ENCODE data around the gene GPATCH8. TPM values are rescaled to one million over a fixed set of nuclear protein-coding genes. Genes with fewer than 3 reads are reported as not detected.

Gene GPATCH8
- polyA plus RNA-seq, 1 of the 3 experiments (the other 2 are of a cell fraction) = 12.7 TPM

DNA sequence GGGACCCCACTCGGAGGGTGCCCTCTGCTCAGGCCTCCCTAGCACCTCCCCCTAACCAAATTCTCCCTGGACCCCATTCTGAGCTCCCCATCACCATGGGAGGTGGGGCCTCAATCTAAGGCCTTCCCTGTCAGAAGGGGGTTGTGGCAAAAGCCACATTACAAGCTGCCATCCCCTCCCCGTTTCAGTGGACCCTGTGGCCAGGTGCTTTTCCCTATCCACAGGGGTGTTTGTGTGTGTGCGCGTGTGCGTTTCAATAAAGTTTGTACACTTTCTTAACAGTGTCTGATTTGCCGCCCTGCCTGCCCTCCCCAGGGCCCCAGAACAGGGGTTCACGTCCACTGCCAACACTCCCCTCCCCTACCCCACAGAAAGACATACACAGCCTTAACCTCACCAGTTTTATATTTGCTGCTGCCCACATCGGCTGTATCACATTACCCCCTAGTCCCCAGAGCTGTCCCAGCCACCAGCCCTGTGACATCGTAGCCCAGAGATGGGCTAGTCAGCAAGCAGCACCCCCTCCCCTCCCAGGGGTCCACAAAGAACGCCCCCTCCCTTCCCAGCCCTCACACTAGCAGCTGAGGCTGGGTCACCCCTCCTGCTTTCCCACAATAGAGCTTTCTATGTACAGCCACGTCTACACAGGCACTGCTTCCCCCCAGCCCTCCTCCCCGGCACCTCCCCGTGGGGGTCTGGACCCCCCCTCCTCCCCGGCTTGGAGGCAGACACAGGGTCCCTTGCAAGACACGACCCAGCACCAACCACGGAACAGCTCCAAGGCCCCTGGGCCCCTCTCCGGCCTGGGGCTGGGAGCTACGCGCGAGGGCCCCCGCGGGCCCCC lies 150.2 kb downstream of the GPATCH8 start (continued):
- no peak for TF ChIP-seq REST (IDR thresholded peaks at IDR 0.05; ENCODE audit: low read depth, low read length)
- TF ChIP-seq TAF1 (IDR thresholded peaks at IDR 0.05; ENCODE audit: borderline replicate concordance, low read depth, low read length) = no peak
- TF ChIP-seq EZH2phosphoT487 (IDR thresholded peaks at IDR 0.05; ENCODE audit: borderline replicate concordance, low read depth) = no peak
- no peak for TF ChIP-seq TEAD4 (IDR thresholded peaks at IDR 0.05; ENCODE audit: borderline replicate concordance, insufficient read depth)
- no peak for TF ChIP-seq JUND (IDR thresholded peaks at IDR 0.05)

DNA sequence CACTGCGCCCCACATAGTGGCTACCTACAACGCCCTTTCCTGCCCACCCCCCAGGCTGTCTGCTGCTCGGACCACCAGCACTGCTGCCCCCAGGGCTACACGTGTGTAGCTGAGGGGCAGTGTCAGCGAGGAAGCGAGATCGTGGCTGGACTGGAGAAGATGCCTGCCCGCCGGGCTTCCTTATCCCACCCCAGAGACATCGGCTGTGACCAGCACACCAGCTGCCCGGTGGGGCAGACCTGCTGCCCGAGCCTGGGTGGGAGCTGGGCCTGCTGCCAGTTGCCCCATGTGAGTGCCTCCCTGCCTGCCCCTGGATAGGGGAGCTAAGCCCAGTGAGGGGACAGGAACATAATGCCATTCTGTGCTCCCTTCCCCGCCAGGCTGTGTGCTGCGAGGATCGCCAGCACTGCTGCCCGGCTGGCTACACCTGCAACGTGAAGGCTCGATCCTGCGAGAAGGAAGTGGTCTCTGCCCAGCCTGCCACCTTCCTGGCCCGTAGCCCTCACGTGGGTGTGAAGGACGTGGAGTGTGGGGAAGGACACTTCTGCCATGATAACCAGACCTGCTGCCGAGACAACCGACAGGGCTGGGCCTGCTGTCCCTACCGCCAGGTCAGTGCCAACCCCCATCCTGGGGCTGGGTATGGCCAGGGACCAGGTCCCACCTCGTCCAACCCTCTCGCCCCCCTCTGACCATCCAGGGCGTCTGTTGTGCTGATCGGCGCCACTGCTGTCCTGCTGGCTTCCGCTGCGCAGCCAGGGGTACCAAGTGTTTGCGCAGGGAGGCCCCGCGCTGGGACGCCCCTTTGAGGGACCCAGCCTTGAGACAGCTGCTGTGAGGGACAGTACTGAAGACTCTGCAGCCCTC lies 151.0 kb downstream of the GPATCH8 start:
- peak; percentile 32 for DNase-seq
- Histone ChIP-seq H3K36me3 (replicated peaks in 1 of 2; ENCODE audit: control insufficient read depth in 1 of 2, insufficient read depth in 2 of 2, low read length in 1 of 2) (peaks cover 0 to 35% of the 10 kb centered on the region in 2 experiments), H4K20me1 (ENCODE audit: insufficient read depth) (peaks cover 7% of the 10 kb centered on the region; the same call in 1 of the 2 replicates), H2AFZ (ENCODE audit: low read depth) (no peak overlapping the region), H3K27ac (ENCODE audit: low read depth in 2 of 2, low read length in 1 of 2) (no peak overlapping the region), H3K4me1 (ENCODE audit: control insufficient read depth in 1 of 2, insufficient read depth in 2 of 2, low read depth in 1 of 2, low read length in 1 of 2) (no peaks in the 10 kb centered on the region), H3K79me2 (ENCODE audit: insufficient read depth) (peaks cover 3% of the 10 kb centered on the region; the same call in 1 of the 2 replicates), H3K27me3 (ENCODE audit: insufficient read depth) (no peaks in the 10 kb centered on the region), H3K4me2 (no peak overlapping the region), H3K4me3 (ENCODE audit: low read depth in 2 of 2, low read length in 1 of 2) (no peak overlapping the region), H3K9ac (no peak overlapping the region), H3K9me2 (no peaks in the 10 kb centered on the region), H3K9me3 (no peaks in the 10 kb centered on the region), H3F3A (replicated peaks; ENCODE audit: insufficient read depth) (no peaks in the 10 kb centered on the region)
- TF ChIP-seq, protein P1, sequence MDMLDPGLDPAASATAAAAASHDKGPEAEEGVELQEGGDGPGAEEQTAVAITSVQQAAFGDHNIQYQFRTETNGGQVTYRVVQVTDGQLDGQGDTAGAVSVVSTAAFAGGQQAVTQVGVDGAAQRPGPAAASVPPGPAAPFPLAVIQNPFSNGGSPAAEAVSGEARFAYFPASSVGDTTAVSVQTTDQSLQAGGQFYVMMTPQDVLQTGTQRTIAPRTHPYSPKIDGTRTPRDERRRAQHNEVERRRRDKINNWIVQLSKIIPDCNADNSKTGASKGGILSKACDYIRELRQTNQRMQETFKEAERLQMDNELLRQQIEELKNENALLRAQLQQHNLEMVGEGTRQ (IDR thresholded peaks at IDR 0.05; ENCODE audit: borderline replicate concordance, low read depth, low read length) = no peak
- TF ChIP-seq EZH2phosphoT487 (IDR thresholded peaks at IDR 0.05; ENCODE audit: borderline replicate concordance, low read depth) (no peak), EP300 (IDR thresholded peaks at IDR 0.05; ENCODE audit: borderline replicate concordance in 1 of 2, low read depth in 1 of 2, low read length in 1 of 2) (no peak), YY1 (IDR thresholded peaks at IDR 0.05; ENCODE audit: low read depth) (no peak), MXI1 (IDR thresholded peaks at IDR 0.05; ENCODE audit: low read depth, low read length) (no peak), ELF1 (IDR thresholded peaks at IDR 0.05) (no peak), TEAD4 (IDR thresholded peaks at IDR 0.05; ENCODE audit: borderline replicate concordance, insufficient read depth) (no peak), FOXM1 (IDR thresholded peaks at IDR 0.05; ENCODE audit: low read depth) (no peak), REST (IDR thresholded peaks at IDR 0.05; ENCODE audit: low read depth, low read length) (no peak), NFIC (IDR thresholded peaks at IDR 0.05; ENCODE audit: borderline replicate concordance) (no peak), POLR2AphosphoS5 (IDR thresholded peaks at IDR 0.05; ENCODE audit: low read depth, low read length) (no peak), SIN3A (IDR thresholded peaks at IDR 0.05; ENCODE audit: borderline replicate concordance, low read depth, low read length) (no peak), TAF1 (IDR thresholded peaks at IDR 0.05; ENCODE audit: borderline replicate concordance, low read depth, low read length) (no peak), SMC3 (IDR thresholded peaks at IDR 0.05; ENCODE audit: low read depth, low read length) (no peak)
- WGBS (ENCODE audit: low lambda C conversion rate) = 92% methylated on average over 20 of the region's 36 CpGs
- ChIA-PET POLR2A (interaction anchor here (2.1 kb wide), 1 partner anchor 10 kb away, joined by 11 read pairs; the partner anchor contains the start of gene FAM171A2), CTCF (interaction anchor here (0.6 to 5.4 kb wide), 12 partner anchors 9 to 269 kb away, joined by 3 to 85 read pairs (median 8); partner anchors contain the start of gene FAM171A2)
